ENCODE measurements around the gene F8A2. TPM values are rescaled to one million over a fixed set of nuclear protein-coding genes. Genes with fewer than 3 reads are reported as not detected.

The F8A2 gene
- total and polyA plus RNA-seq, 9 of the 15 experiments (the other 6 are each of a cell fraction or from before 2014, with no cell fraction given), result not detected

DNA sequence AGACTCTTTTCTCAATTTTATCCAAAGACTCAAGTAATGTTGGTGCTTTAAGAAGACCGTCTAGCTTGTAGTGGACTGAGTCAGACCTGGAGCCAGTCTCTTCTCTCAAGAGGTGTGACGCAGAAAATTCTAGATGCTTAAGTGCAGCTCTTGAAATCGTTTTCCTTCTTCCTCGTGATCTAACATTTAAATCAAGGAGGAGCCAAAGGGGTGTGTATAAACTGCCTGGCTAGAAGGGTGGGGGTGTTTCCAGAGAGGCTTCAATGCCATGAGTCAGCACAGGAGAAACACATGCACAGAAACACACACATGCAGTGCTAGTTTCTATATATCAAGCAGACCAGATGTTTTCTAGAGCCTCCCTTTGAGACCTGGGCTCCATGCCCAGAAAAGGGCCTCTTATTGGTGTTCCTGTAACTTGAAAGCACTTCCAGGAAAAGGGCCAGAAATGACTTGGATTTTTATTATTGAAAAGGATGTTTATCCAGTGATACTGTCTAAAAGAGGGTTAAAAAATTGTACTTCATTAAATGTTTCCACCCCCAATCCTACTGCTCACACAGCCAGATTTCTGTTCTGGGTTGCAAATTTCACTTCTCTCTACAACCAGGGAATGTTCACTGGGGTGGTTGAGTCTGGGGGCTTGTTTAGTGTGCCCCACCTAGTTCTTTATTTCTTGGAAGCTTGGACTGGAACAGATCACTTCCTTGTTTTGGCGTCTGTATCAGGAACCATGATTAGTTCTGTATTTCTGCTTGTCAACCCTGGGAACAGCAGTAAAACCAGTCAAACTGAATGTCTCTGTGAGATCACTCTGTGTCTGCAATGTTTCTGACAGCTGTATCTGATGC is 47.2 kb upstream of the F8A2 start, which contains the start of gene CLIC2 (continued):
- TF ChIP-seq REST (IDR thresholded peaks at IDR 0.05; ENCODE audit: borderline replicate concordance) (no peak), REST (CRISPR knock-in tag; IDR thresholded peaks at IDR 0.05; ENCODE audit: low read depth) (no peak), ARID1B (IDR thresholded peaks at IDR 0.05) (peak; percentile 92), SAFB2 (IDR thresholded peaks at IDR 0.05; ENCODE audit: borderline replicate concordance, low read depth, low read length, severe bottlenecking) (no peak), RFX1 (IDR thresholded peaks at IDR 0.05) (no peak), NCOA6 (IDR thresholded peaks at IDR 0.05) (no peak), ZNF584 (CRISPR knock-in tag; IDR thresholded peaks at IDR 0.05; ENCODE audit: low read depth) (no peak), CREB3L1 (IDR thresholded peaks at IDR 0.05; ENCODE audit: borderline replicate concordance, low read depth) (peak; percentile 99), RNF219 (CRISPR knock-in tag; IDR thresholded peaks at IDR 0.05) (no peak), RBM39 (optimal IDR thresholded peaks at IDR 0.05; ENCODE audit: low read depth, low read length) (no peak), TBL1XR1 (IDR thresholded peaks at IDR 0.05; ENCODE audit: low read length in 2 of 2) (no peak; a peak in 1 of 4 replicates), ELF1 (tag; IDR thresholded peaks at IDR 0.05) (no peak), NBN (IDR thresholded peaks at IDR 0.05; ENCODE audit: low read depth) (peak; percentile 82), C11orf30 (IDR thresholded peaks at IDR 0.05; ENCODE audit: low read depth) (peak; percentile 94)
- TF ChIP-seq, protein P1, sequence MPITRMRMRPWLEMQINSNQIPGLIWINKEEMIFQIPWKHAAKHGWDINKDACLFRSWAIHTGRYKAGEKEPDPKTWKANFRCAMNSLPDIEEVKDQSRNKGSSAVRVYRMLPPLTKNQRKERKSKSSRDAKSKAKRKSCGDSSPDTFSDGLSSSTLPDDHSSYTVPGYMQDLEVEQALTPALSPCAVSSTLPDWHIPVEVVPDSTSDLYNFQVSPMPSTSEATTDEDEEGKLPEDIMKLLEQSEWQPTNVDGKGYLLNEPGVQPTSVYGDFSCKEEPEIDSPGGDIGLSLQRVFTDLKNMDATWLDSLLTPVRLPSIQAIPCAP (CRISPR knock-in tag; IDR thresholded peaks at IDR 0.05; ENCODE audit: borderline replicate concordance), result no peak
